ENCODE measurements around the gene HECW1.

The HECW1 gene

DNA sequence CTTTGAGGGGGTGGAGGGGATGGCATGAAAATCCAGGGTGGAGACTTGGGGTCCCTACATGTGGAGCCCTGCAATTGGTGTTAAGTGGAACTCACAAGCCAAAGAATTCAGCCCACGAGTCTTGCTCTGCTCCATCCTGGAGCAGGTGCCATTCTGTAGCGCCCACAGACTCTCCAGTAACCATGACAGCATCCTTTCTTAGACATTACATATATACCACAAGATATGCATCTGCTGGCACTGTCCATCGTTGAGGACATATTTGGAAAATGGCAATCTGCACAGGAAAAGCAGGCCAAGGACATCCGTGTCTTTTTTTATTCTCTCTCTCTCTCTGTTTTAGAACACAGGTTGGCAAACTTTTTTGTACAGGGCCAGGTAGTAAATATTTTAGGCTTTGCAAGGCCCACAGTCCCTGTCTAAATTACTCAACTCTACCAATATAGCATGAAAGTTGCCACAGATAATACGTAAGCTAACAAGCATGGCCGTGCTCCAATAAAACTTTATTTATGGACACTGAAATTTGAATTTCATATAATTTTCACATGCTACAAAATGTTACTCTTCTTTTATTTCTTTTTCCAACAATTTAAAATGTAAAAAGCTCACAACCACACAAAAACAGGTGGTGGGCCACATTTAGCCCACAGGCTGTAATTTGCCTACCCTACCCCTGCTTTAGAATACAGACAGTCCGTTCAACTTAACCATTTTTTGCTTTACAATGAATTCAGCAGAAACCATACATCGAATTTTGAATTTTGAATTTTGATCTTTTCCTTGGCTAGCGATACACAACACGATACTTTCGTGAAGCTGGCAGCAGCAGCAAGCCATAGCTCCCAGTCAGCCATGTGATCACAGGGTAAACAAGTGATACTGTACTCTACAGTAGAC lies 329.0 kb downstream of the HECW1 start:
- no peak for ATAC-seq

DNA sequence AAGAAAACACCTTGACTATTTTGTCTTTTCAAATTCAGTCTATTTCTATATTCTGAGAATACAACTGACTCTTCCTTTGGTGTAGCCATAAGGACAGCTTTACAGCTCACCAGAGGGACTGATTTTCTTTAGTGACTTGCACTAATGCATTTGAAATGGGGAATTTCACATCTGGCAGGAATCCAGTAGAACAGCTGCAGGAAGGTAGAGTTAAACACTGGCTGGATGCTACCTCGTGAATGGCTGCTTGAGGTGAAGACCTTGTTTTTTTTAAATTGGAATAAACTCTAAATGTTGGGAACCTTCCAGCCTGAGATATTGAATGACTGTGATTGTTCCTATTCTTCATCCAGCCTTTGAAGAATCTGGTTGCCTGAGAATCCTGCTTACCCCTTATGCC lies 330.9 kb downstream of the HECW1 start:
- ATAC-seq: no peak

- no peak for ATAC-seq
Observed at GRCh38 chr7:43444711-43445578, 332.5 kb downstream of the HECW1 start.

- ATAC-seq: no peak
Observed at GRCh38 chr7:43449577-43449976, 337.1 kb downstream of the HECW1 start.

- no peak for ATAC-seq
Observed at GRCh38 chr7:43450894-43451293, 338.4 kb downstream of the HECW1 start.

DNA sequence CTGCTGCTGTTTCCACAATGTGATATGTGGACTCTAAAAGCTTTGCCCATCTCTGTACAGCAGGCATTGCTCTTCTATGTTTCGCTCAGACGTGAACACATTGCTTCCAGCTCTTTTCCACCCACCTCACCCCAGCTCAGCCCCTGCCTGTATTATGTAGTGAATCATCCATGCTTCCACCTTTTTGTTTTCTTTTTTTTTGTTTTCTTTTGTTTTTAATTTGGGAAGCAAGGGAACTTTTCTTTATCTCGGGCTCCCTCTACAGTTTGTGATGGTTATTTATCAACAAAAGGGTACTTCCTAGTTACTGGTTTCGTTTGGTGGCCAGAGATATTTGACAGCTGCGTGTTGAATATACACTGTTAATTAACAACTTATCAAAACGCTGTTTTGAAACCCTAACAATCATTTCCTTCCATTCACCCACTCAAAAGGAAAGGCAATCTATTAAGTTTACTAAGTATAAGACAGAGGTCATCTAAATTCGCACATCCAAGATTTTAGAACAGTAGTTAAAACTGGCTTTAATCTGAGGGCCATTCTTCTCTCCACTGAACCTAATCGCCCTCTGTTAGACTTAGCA lies 342.6 kb downstream of the HECW1 start:
- ATAC-seq: no peak

DNA sequence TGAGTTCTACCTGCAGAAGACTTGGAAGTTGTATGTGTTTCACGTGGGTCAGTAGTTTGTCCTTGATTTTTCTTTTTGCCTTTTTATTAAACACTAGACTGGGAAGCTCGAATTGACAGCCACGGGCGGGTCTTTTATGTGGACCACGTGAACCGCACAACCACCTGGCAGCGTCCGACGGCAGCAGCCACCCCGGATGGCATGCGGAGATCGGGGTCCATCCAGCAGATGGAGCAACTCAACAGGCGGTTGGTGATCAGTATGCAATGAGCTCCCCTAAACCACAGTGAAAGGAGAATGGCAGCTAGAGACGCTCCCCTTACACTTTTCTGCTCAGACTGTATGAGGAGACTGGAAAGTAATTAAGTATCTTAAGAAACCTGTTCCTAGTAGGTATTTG lies 343.8 kb downstream of the HECW1 start:
- no peak for ATAC-seq

DNA sequence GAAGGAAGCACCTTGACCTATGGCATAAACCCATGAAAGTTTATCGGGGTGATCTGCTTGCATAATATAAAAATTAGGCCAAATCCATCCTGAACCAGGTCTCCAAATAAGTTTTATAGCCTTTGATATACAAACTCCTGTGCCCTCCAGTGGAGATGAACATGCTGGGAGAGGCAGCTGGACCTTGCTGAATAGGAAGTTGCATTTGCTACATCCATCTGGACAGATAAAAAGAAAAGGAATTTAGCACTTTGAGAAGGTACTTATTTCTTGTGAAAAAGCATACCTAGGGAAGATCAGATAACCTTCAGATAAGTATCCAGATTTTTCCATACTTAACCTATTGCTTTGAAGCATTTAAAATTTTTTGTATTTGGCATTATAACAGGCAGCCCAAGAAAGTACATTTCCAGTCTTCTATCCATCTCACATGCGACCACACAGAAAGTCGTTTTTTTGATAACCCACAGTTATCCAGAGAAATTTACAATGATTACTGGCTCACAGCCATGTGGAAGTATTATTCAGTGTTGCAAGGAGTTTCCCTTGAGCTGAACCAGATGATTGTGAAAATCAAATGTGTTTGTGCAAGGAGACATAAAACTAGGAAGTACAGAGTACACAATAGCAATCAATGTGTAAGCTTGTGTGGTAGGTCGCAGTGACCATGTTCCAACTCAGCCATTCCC lies 346.0 kb downstream of the HECW1 start:
- no peak for ATAC-seq

DNA sequence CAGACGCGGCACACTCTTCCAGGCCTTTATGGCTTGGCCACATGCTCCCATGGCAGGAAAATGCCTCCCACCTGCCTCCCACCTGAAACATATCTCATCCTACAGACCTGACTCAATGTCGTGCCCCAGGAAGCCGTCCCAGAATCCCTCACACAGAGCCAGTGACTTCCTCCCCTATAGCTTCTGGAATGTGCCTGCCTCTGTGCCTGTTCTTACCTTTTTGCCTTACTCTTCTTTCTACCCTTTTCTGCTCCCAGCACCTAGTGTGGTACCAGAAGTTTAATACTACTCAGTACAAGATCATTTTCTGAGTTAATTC lies 346.5 kb downstream of the HECW1 start:
- no peak for ATAC-seq

DNA sequence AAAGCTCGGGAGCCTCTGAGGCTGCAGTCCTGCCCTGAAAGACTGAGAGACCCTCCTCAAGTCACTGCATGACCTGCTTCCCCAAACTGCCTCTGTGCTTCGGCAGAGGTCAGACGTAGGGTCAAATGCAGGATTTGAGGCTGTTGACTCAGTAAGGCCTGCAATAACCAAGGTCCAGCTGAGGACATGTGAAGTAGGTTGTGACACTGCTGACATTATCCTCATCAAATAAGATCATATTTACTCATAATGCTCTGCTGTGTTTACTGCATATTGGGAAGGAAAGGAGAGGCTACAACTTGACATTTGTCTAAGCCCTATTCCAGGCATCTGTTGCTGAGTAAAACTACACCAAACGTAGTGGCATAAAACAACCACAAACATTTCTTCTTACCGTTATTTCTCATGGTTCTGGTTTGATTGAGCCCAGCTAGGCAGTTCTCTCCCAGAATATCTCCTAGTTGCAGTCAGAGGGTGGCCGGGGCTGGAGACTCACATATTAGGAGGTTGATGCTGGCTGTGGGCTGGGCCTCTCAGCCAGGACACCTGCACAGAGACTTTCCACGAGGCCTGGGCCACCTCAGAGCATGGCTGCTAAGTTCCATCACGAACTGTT lies 348.4 kb downstream of the HECW1 start:
- ATAC-seq: no peak

DNA sequence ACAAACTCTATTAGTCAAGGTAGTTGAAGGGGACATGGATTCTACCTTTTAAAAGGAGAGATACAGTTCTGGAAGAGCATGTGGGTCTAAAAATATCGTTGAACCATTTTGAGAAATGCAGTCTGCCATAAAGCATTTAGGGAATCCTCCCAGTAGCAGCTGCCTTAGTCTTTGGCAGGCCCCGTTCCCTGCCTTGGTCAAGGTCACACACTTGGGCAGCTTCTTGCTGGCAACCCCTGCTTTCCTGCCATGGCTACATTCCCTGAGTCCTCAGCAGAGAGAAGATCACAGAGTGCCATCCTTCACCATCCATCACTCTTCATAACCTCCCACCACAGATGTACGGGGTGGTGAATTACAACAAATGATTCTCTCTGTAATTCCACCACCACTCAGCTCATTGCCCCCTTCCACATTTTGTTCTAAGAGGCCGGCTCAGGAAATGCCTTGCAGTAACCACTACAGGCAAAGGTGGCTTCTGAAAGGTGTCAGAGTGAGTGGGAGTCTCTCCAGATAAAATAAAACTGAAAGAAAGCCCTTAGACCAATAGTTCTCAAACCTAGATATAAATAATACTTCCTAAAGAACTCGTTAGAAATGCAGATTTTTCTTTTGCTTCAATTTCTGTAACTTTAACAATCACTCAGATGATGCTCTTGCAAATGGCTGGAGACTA lies 349.0 kb downstream of the HECW1 start:
- no peak for ATAC-seq

- no peak for ATAC-seq
Observed at GRCh38 chr7:43462836-43463235, 350.4 kb downstream of the HECW1 start.

DNA sequence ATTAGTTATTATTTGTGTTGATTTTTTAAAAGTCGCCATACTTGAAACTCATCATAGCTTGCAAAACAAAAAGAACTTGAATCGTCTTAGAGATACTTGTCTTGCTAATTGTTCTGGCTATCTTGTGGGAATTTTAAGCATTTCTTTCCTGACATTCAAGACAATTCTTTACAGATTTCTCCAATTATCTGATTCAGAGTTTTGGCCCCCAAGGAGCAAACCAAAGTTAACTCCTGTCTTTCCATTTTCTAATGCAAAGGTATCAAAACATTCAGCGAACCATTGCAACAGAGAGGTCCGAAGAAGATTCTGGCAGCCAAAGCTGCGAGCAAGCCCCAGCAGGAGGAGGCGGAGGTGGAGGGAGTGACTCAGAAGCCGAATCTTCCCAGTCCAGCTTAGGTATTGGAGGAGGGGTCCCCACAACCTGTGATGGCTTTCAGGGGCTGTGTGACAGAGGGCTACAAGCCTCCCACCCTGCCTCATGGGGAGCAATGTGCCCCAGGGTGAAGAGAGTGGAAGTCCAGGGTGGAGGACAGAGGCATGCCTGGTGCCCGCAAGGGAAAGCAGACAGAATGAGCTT lies 351.0 kb downstream of the HECW1 start:
- no peak for ATAC-seq

DNA sequence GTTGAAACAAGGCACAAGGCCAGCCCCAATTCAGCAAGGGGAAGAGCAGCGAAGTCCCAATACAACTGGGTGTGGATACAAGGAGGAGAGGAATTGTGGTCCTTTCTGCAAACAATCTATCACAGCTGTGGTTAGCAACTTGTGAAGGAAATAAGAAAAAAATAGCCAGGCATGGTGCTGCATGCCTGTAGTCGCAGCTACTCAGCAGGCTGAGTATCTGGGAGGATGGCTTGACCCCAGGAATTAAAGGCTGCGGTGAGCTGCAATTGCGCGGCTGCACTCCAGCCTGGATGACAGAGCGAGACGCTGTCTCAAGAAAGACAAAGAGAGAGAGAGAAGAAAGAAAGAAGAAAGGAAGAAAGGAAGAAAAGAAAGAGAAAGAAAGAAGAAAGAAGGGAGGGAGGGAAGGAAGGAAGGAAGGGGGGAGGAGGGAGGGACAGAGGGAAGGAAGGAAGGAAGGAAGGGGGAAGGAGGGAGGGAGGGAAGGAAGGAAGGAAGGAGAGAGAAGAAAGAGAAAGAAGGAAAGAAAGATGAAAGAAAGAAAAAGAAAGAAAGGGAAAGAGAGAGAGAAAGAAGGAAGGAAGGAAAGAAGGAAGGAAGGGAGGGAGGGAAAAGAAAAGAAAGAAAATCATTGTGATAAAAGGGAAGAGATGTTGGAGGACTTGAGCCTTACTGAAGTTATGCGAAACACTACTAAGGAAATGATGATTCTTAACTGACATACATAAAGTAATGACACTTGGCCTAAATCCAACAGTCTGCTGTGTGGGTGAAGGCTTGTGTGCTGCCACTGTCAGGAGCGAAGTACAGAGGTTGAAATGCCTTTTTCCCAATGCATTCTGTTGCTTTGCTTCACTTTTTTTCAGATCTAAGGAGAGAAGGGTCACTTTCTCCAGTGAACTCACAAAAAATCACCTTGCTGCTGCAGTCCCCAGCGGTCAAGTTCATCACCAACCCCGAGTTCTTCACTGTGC lies 353.4 kb downstream of the HECW1 start:
- no peak for ATAC-seq

GRCh38 chr7:43467406-43467805 lies 355.0 kb downstream of the HECW1 start:
- ATAC-seq: no peak

DNA sequence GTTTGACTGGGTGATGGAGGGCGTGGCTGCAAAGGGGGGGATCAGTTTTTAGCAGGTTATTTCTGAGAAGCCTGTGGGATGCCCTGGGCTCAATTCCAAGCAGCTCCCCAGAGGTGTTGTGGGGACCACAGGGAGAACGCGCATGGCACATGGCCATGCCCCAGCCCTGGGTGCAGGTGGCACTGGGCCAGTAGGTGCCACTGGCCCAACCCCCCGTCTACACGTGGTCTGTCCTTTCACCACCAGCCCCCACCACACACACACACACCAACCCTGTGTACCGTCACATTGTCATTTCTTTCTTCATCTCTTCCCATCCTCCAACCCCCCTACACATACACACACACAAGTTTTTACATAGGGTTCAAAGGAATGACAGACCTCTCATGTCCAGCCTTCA lies 355.4 kb downstream of the HECW1 start:
- ATAC-seq: no peak

GRCh38 chr7:43469051-43469450 lies 356.6 kb downstream of the HECW1 start:
- ATAC-seq: no peak

GRCh38 chr7:43470110-43470509 lies 357.7 kb downstream of the HECW1 start:
- no peak for ATAC-seq

GRCh38 chr7:43475983-43476382 lies 363.5 kb downstream of the HECW1 start:
- ATAC-seq: no peak

GRCh38 chr7:43476896-43477295 lies 364.4 kb downstream of the HECW1 start:
- ATAC-seq: no peak

Measured in activated CD4-positive, CD25-positive, alpha-beta regulatory T cell treated with anti-CD3 and anti-CD28 coated beads, Interleukin-2, amount 50 U/mL, for 24 hours (primary cell).